T-helper 2 cell (primary cell): Measurements from ENCODE around the gene PGBD1.
"Not testable (repeated sequence)": the region's sequence is repeated elsewhere in the genome, so short reads cannot be mapped to it uniquely, and the experiment has no call there.

ENCODE experiments used
- DNase-seq, 5 experiments: peaks; one replicate each; pipeline versions ENCODE4 v3.0.0 to v3.0.0-alpha.2; 2012 to 2022

PGBD1 gene

DNA sequence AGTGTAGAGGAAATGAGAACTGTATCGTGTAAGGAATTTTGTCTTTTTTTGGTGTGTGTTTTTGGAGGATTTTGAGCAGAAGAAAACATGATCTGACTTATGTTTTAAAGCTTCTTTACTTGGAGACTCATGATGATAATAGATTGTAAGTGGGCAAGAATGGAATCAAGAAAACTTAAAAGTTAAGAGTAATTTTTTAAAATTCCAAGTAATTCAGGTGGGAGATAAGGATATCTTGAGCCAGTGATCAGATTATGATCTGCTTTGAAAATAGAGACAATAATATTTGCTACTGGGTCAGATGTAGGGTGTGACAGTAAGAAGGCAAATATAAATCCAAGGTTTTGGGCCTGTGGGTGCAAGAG, 13.7 kb upstream of the PGBD1 start:
- no peak for DNase-seq

- DNase-seq: no peak
These were observed 11.9 kb upstream of the PGBD1 start for GRCh38 chr6:28269492-28269891.

DNA sequence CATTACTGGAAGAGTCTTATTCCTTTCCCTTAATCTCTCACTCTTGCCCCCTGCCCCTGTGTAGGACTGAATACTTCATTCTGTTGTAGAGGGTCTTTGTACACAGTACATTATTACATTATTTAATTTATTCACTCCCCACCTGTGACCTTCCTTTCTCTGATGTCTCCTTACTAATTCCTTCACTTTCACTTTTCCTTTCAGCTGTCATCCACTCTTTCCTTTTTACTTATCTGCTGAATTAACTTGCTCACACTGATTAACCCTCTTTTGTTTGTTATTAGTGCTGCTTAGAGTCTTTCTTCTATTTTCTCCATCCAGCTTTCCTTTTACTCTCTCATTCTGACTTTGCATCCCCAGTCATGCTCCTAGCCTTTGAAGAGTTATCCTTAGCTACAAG, 6.5 kb upstream of the PGBD1 start:
- DNase-seq: no peak

DNA sequence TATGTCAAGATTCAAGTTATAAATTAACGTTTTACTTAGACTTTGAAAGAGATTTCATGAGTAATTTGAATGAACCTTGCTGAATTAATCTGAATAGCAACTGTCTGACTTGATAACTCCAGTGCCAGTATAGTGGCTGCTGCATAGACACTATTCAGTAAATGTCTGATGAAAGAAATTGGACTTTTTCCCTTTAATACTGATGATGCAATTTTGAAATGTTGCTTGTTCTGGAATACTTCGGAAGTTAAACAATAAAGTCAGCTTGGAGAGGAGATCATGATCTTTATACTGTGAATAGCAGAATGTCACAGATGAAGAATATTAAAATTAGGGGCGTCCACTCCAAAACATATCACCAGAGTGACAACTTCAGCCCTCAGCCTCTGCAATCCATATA, 3.6 kb upstream of the PGBD1 start:
- no peak for DNase-seq

- DNase-seq: no peak
These were observed 631 bp upstream of the PGBD1 start for GRCh38 chr6:28280595-28281287.

- peak in 1 of 5 experiments; percentile 11 for DNase-seq
These were observed 1.6 kb downstream of the PGBD1 start for GRCh38 chr6:28282926-28283325.

- DNase-seq: no peak
These were observed 10.2 kb downstream of the PGBD1 start for GRCh38 chr6:28291573-28291972.

- no peak for DNase-seq
These were observed 14.0 kb downstream of the PGBD1 start for GRCh38 chr6:28295326-28295725.

DNA sequence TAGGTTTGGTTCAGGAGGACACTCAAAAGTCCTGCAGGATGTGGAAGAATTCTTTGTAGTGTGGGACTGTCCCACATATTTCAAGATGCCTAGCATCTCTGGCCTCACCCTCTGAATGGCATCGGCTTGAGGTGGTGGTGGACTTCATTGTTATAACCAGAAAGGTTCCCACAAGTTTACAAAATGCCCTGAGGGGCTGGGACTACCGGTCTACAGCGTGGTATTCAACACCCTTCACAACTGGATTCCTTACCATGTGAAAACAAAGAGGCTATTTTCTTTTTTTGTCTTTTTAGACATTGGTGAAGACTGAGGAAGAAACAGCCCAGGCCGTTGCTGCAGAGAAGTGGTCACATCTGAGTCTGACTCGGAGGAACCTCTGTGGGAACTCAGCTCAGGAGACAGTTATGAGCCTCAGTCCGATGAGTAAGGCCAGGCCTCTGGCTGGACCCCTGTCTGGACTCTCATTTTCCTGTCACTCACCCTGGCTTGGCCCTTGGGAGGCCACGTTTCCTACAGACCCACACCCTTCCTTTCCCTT, 15.2 kb downstream of the PGBD1 start:
- no peak for DNase-seq

DNA sequence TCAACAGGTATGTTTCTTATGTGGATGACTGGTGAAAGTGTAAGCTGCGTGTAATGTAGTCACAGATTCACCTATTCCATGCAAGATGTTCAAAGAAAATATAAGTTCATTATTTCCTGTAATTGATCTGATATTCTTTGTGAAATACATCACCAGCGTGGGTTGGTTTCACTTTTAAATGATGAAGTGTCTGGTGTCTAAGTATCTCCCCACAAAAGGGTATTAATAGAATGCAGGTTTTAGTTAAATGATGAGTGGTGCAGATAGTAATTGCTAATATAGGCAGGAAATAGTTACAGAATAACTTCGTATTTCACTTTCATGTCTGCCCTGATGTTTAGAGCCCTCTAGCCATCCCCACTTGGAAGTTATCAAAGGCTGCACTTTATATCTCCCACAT, 22.2 kb downstream of the PGBD1 start:
- DNase-seq: peak in 1 of 5 experiments; percentile 14

GRCh38 chr6:28306363-28306762, 25.0 kb downstream of the PGBD1 start:
- not testable (repeated sequence) for DNase-seq

- no peak for DNase-seq
These were observed 29.9 kb downstream of the PGBD1 start for GRCh38 chr6:28311139-28311823.

GRCh38 chr6:28312939-28313338, 31.6 kb downstream of the PGBD1 start:
- no peak for DNase-seq

DNA sequence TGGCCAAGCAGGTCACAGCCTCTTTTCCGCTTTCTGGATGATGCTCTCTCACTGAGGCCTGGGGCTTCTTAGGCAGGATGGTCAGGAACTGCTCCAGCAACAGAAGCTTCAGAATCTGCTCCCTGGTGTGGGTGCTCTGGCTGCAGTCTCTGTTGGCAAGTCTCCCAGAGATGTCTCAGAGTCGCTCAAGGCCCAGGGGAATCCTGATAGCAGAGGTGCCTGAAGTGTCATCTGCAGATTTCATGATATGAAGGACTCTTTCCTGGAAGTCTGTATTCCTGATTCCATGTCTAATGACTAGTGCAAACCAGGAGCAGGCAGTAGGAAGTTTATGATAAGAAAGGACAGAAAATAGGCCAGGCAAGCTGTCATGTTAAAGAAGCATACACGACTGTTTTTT, 34.3 kb downstream of the PGBD1 start:
- DNase-seq: no peak

DNA sequence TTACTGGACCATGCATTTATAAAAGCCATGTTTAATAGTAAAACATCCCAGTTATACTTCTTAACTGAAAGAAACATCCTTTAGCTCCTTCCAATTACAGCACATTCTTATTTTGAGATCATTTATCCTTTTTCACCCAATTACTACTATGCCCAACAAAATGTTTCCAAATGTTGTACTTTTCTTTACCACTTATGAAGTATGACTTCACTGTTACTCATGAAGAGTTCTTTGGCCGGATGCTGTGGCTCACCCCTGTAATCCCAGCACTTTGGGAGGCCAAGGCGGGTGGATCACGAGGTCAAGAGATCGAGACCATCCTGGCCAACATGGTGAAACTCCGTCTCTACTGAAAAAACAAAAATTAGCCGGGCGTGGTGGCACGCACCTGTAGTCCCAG, 36.5 kb downstream of the PGBD1 start:
- not testable (repeated sequence) for DNase-seq

DNA sequence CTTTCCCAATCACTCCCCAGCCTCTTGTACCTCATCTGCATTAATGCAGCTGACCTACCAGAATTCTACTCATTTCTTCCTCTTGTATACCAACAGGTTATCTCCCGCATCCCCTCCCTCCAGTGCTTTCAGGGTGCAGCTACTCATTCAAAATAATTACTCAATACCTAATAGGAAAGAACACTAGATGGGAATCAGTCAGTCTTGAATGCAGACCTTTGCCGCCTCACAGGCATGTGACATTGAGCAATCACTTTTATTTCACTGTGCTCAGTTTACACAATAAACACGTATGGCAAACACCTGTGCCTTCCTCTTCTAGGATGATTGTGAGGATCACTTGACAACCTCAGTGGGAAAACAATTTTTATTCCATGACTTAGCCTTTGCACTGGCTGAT, 41.3 kb downstream of the PGBD1 start:
- DNase-seq: no peak

- no peak for DNase-seq
These were observed 42.5 kb downstream of the PGBD1 start for GRCh38 chr6:28323813-28324424.

GRCh38 chr6:28326371-28326948, 45.1 kb downstream of the PGBD1 start:
- no peak for DNase-seq

- DNase-seq: no peak
These were observed 48.7 kb downstream of the PGBD1 start for GRCh38 chr6:28330041-28330440.

- DNase-seq: no peak
These were observed 51.7 kb downstream of the PGBD1 start for GRCh38 chr6:28333047-28333446.

GRCh38 chr6:28333599-28334018, 52.2 kb downstream of the PGBD1 start:
- no peak for DNase-seq

DNA sequence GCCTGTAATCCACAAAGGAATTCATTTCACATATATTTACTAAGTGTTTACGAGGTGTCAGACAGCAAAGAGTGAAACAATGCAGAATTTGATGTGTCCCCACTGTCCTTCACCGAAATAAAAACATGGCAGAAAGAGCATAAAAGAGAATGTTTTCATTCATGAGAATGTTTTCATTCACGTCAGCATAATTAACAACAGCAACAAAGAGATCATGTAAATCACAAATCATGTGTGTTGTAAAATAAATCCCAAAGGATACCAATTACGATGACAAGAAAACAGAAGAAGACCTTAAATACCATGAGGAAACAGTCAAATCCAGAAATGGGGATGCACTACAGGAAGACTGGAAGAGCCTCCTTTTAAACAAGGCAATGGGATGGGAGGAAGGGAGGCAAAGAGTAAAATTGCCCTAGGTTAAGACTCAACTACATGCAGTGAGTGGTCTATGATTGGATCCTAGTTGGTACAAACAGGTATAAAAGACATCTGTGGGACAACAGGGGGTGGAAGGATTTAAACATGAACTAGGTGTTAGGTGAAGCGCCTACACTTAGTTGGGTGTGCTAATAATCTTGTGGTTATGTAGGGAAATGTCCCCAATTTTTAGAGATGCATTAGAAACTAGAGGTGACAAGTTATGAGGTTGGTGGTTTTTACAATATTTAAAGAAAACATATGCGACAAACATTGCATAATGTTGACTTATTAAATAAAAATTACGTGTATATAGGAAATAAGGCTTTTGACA, 53.1 kb downstream of the PGBD1 start:
- no peak for DNase-seq
